ENCODE measurements around the gene AREL1. TPM values are rescaled to one million over a fixed set of nuclear protein-coding genes. Genes with fewer than 3 reads are reported as not detected.

AREL1 gene
- total and polyA plus RNA-seq, 10 of the 15 experiments (the other 5 are each of a cell fraction or from before 2014, with no cell fraction given), result 6.2 to 40.4 (median 23.7) TPM

DNA sequence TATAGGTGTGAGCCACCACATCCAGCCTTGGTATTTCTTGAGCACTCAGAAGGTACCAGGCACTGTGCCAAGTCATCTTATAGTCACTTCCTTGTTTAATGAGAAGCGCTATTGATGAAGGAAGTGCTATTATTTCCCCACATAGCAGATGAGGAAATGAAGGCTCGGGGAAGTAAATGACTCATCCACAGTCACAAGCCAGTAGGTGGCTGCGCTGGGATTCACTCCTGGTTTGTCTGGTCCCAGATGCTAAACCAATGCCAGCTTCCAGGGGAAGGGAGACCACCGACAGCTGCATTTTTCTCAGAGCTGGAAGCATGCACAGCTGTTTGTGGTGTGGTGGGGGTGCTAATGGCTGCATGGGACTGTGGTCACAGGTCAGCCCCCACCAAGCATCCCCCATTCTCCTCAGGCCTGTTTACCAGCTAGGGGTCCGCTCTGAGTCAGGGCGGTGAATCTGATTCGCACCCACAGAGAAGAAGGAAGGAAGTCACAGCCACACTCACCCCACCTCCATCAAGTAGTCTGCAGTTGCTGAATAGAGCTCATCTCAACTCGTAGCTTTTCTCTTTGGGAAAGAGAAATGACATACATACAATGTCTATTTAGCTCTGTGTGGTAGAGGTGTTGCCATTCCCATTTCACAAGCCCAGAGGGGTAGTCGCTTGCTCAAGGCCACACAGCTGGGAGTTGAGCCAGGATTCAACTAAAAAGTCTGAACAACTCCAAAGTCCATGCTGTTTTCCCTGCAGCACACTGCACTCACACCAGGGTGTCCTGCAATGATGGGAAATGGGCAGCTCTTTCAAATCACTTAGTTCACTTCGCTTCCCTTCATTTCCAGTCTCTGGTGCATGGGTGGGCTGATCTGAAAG lies 94.6 kb downstream of the AREL1 start (continued):
- TF ChIP-seq, protein P1, sequence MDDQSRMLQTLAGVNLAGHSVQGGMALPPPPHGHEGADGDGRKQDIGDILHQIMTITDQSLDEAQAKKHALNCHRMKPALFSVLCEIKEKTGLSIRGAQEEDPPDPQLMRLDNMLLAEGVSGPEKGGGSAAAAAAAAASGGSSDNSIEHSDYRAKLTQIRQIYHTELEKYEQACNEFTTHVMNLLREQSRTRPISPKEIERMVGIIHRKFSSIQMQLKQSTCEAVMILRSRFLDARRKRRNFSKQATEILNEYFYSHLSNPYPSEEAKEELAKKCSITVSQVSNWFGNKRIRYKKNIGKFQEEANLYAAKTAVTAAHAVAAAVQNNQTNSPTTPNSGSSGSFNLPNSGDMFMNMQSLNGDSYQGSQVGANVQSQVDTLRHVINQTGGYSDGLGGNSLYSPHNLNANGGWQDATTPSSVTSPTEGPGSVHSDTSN (IDR thresholded peaks at IDR 0.05; ENCODE audit: insufficient replicate concordance, low read depth, low read length), result no peak
- TF ChIP-seq POU2F2 (IDR thresholded peaks at IDR 0.05; ENCODE audit: borderline replicate concordance, low read depth, low read length) (no peak), ATF7 (IDR thresholded peaks at IDR 0.05; ENCODE audit: low read depth) (no peak), DPF2 (IDR thresholded peaks at IDR 0.05) (peak; percentile 91; the same call in 1 of the 2 replicates), ZNF207 (IDR thresholded peaks at IDR 0.05; ENCODE audit: borderline replicate concordance) (no peak), ETV6 (conservative IDR thresholded peaks at IDR 0.05 in 1 of 2, IDR thresholded peaks at IDR 0.05 in 1 of 2; ENCODE audit: borderline replicate concordance in 1 of 2, low read depth in 1 of 2) (no peak; a peak in 1 of 4 replicates), GABPA (IDR thresholded peaks at IDR 0.05; ENCODE audit: low read depth) (no peak), PAX5 (IDR thresholded peaks at IDR 0.05; ENCODE audit: borderline replicate concordance, low read depth, low read length) (no peak), MYB (IDR thresholded peaks at IDR 0.05; ENCODE audit: borderline replicate concordance, low read depth, low read length) (no peak), ZNF274 (IDR thresholded peaks at IDR 0.05; ENCODE audit: insufficient read depth, insufficient read length) (no peak), LARP7 (IDR thresholded peaks at IDR 0.05) (peak; percentile 52; the same call in 1 of the 2 replicates), SIX5 (IDR thresholded peaks at IDR 0.05; ENCODE audit: low read depth, low read length, severe bottlenecking) (no peak), MYC (IDR thresholded peaks at IDR 0.05; ENCODE audit: insufficient read depth, insufficient read length, insufficient replicate concordance, low read length, severe bottlenecking) (no peak), ZSCAN29 (IDR thresholded peaks at IDR 0.05) (no peak), ZNF622 (IDR thresholded peaks at IDR 0.05) (no peak)
- TF ChIP-seq, protein P2, sequence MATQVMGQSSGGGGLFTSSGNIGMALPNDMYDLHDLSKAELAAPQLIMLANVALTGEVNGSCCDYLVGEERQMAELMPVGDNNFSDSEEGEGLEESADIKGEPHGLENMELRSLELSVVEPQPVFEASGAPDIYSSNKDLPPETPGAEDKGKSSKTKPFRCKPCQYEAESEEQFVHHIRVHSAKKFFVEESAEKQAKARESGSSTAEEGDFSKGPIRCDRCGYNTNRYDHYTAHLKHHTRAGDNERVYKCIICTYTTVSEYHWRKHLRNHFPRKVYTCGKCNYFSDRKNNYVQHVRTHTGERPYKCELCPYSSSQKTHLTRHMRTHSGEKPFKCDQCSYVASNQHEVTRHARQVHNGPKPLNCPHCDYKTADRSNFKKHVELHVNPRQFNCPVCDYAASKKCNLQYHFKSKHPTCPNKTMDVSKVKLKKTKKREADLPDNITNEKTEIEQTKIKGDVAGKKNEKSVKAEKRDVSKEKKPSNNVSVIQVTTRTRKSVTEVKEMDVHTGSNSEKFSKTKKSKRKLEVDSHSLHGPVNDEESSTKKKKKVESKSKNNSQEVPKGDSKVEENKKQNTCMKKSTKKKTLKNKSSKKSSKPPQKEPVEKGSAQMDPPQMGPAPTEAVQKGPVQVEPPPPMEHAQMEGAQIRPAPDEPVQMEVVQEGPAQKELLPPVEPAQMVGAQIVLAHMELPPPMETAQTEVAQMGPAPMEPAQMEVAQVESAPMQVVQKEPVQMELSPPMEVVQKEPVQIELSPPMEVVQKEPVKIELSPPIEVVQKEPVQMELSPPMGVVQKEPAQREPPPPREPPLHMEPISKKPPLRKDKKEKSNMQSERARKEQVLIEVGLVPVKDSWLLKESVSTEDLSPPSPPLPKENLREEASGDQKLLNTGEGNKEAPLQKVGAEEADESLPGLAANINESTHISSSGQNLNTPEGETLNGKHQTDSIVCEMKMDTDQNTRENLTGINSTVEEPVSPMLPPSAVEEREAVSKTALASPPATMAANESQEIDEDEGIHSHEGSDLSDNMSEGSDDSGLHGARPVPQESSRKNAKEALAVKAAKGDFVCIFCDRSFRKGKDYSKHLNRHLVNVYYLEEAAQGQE (IDR thresholded peaks at IDR 0.05; ENCODE audit: low read depth, low read length), result no peak

Measured in GM12878 (cell line).